NCI-H128 (cell line): ENCODE results near the gene GDPD4.

Experiments
- DNase-seq: peaks from one replicate; lab custom pipeline; 2025; ENCODE audit not compliant: unreplicated experiment; lab: John Stamatoyannopoulos, UW

Gene GDPD4

GRCh38 chr11:77206264-77207018, 95.0 kb downstream of the GDPD4 start:
- DNase-seq = no peak

- DNase-seq = no peak
Observed at GRCh38 chr11:77205467-77206263, 95.8 kb downstream of the GDPD4 start.

GRCh38 chr11:77204754-77205466, 96.6 kb downstream of the GDPD4 start:
- DNase-seq = no peak

- no peak for DNase-seq
Observed at GRCh38 chr11:77203901-77204753, 97.4 kb downstream of the GDPD4 start.

- DNase-seq = no peak
Observed at GRCh38 chr11:77202941-77203900, 98.3 kb downstream of the GDPD4 start.

GRCh38 chr11:77201991-77202841, 99.3 kb downstream of the GDPD4 start:
- DNase-seq = no peak

- DNase-seq = no peak
Observed at GRCh38 chr11:77201370-77201769, 100.1 kb downstream of the GDPD4 start.

- DNase-seq = no peak
Observed at GRCh38 chr11:77200351-77201268, 100.9 kb downstream of the GDPD4 start.

- DNase-seq = no peak
Observed at GRCh38 chr11:77199137-77199745, 102.2 kb downstream of the GDPD4 start.

GRCh38 chr11:77198440-77198849, 103.0 kb downstream of the GDPD4 start:
- DNase-seq = no peak

- DNase-seq = no peak
Observed at GRCh38 chr11:77197626-77198320, 103.7 kb downstream of the GDPD4 start.

GRCh38 chr11:77196961-77197360, 104.5 kb downstream of the GDPD4 start:
- DNase-seq = no peak

GRCh38 chr11:77195071-77195755, 106.3 kb downstream of the GDPD4 start:
- DNase-seq = no peak

GRCh38 chr11:77193911-77194830, 107.3 kb downstream of the GDPD4 start:
- no peak for DNase-seq

GRCh38 chr11:77193167-77193566, 108.3 kb downstream of the GDPD4 start:
- DNase-seq = no peak
